ENCODE results near the gene PITX2.

- TF ChIP-seq ATF3 (IDR thresholded peaks at IDR 0.05), result no peak
- TF ChIP-seq SP1 (IDR thresholded peaks at IDR 0.05; ENCODE audit: low read depth), result no peak
- no peak for TF ChIP-seq CTCF (IDR thresholded peaks at IDR 0.05 in 2 of 3, conservative IDR thresholded peaks at IDR 0.05 in 1 of 3; ENCODE audit: borderline replicate concordance in 1 of 3, insufficient read depth in 1 of 3, low read depth in 2 of 3, low read length in 2 of 3)
- no peak for TF ChIP-seq POLR2A (IDR thresholded peaks at IDR 0.05; ENCODE audit: borderline replicate concordance, extremely low read depth, insufficient read depth, insufficient read length)
- TF ChIP-seq CBX3 (IDR thresholded peaks at IDR 0.05; ENCODE audit: low read depth), result no peak
- TF ChIP-seq YY1 (IDR thresholded peaks at IDR 0.05; ENCODE audit: extremely low read depth, insufficient replicate concordance, low read depth, low read length), result no peak
- no peak for TF ChIP-seq POLR2AphosphoS5 (IDR thresholded peaks at IDR 0.05; ENCODE audit: low read depth, low read length)
Measured at GRCh38 chr4:110634350-110635162, 11.7 kb upstream of the PITX2 start.

All from HCT116 (cell line).